GM18873 (cell line): ENCODE measurements around the gene TBC1D2B.
"Not testable (repeated sequence)": the region's sequence is repeated elsewhere in the genome, so short reads cannot be mapped to it uniquely, and the experiment has no call there.

ENCODE experiments used
- ATAC-seq: cut with Tn5 transposase; IDR thresholded peaks from one replicate; pipeline ENCODE4 v1.9.1; 2021; ENCODE audit warnings: mild to moderate bottlenecking, moderate library complexity, moderate number of reproducible peaks; ENCODE audit not compliant: unreplicated experiment, low FRiP score

TBC1D2B gene

GRCh38 chr15:77980098-77980497 is 97.4 kb downstream of the TBC1D2B start:
- ATAC-seq, result no peak

DNA sequence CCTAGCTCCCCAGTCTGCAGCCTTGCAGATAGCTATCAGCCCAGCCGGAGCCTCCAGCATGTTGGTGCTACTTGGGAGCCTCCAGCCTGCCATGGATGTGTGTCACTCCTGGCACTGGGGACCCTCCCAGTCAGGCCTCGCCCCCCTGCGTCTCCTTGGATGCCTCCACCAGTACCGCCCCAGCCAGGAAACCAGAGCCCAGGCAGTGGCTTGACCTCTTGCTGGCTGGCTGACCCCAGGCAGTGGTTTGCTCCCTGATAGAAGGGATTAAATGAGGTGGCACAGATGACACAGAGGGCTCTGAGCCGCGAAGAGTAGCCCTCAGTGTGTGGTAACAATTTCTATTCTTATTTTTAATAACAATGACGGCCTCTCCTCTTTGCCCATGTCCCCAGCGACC is 98.4 kb downstream of the TBC1D2B start:
- not testable (repeated sequence) for ATAC-seq

DNA sequence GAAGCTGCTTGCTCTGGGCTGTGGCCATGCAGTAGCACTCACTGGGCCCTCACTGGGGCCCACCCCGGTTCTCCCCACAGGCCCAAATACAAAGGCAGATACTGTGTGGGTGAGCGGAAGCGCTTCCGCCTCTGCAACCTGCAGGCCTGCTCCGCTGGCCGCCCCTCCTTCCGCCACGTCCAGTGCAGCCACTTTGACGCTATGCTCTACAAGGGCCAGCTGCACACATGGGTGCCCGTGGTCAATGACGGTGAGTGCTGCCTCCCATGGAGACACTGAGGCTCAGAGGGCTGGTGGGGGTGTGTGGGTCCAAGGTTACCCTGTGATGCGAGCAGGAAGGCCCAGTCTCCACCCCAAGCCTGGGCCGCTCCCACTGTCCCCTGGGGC is 98.8 kb downstream of the TBC1D2B start:
- ATAC-seq, result not testable (repeated sequence)

- ATAC-seq, result not testable (repeated sequence)
These were observed 99.4 kb downstream of the TBC1D2B start for GRCh38 chr15:77977903-77978758.

- not testable (repeated sequence) for ATAC-seq
These were observed 100.6 kb downstream of the TBC1D2B start for GRCh38 chr15:77976760-77977525.

DNA sequence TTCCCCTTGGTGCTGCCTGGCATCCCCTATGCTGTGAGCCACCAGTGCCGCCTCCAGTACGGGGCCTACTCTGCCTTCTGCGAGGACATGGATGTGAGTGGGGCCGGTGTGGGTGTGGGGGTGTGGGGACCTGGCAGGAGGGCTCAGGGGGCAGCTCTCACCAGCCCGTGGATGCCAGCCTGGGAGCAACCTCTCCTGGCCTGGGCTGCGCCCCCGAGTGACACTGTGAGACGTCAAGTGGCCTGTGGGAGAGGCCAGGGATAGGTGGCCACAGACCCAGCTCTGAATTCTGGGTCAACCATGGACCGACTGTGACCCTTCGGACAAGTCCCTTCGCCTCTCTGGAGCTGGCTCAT is 101.4 kb downstream of the TBC1D2B start:
- not testable (repeated sequence) for ATAC-seq

DNA sequence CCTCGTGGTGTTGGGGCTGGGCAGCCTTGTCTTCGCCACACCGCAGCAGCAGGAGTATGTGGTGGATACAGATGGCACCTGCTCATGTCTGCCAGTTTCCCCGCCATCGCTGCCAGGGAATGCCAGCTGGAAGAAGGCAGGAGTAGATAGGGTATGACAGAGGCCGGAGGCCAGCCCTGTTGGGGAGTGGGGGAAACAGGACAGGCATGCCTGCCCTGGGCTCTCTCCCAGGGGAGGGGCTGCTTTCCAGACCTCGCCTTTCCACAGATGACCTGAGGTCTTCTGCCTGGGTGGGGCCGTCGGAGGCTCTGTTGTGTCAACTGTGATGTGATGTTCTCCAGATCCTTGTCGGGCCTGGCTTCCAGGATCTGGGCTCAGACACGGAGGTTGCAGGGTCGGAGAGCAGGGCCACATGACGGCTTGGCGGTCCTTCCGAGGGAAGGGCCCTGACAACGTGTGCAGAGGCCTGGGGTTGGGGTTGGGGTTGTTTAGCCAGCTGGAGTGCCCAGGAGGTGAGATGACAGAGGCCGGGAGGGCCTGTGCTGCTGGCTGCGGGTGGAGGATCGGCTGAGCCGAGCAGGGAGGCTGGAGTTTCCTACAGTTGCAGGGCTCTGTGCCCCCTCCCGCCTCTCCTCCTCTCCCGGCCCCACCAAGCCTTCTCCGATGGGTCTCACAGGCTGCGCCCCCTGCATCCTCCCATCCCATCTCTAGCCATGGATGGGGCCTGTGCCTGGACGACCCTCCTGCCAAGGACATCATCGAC is 102.0 kb downstream of the TBC1D2B start:
- no peak for ATAC-seq

GRCh38 chr15:77974416-77975331 is 102.8 kb downstream of the TBC1D2B start:
- ATAC-seq, result no peak

DNA sequence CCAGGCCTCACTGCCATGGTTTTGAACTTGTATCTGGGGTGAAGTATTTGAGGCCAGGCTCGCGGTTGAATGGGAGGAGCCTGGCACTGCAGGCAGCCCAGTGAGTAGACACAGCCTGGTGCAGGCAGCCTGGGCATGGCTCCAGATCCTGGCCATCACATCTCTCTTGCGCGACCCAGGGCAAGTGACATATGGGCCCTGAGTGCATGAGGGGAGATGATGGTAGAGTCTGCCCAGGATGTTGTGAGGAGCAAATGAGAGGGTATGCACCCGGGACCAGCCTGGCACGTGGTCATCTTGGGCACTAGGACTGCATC is 103.5 kb downstream of the TBC1D2B start:
- ATAC-seq, result no peak

- ATAC-seq, result not testable (repeated sequence)
These were observed 104.0 kb downstream of the TBC1D2B start for GRCh38 chr15:77973273-77974097.

DNA sequence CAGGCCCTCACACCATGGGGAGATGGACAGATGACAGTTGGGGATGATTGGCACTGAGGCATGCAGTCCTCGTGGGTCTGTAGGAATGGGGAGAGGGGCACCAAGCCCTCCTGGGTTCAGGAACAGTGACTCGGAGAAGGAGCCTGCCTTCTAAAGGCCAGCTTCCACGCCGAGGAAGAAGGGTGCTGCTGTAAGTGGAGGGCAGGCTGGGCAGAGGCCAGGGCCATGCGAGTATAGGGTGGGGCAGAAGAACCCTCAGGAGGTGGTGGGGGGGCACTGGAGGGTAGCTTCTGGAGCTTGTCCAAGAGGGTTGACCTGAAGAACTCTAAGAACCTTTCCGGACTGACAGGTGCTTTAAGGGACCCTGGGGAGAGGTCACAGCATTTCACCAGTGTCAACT is 104.8 kb downstream of the TBC1D2B start:
- not testable (repeated sequence) for ATAC-seq

DNA sequence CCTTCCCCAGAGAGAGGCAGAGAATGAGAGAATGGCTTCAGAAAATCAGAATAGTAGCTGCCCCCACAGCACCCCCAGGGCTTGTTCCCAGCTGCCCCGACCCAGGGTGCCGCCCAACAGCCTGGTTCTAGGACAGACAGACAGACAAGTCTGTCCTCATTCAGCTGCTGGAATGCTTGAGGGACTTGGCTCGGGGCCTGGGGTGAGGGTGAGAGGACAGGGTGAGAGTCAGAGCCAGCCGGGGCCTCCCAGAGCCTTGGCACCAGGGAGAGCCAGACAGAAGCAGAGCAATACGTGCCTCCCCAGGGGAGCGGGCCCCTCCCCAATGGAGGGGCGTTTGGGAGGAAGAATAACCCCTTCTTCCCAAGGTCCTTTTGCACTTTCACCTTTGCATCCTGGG is 105.6 kb downstream of the TBC1D2B start:
- not testable (repeated sequence) for ATAC-seq

DNA sequence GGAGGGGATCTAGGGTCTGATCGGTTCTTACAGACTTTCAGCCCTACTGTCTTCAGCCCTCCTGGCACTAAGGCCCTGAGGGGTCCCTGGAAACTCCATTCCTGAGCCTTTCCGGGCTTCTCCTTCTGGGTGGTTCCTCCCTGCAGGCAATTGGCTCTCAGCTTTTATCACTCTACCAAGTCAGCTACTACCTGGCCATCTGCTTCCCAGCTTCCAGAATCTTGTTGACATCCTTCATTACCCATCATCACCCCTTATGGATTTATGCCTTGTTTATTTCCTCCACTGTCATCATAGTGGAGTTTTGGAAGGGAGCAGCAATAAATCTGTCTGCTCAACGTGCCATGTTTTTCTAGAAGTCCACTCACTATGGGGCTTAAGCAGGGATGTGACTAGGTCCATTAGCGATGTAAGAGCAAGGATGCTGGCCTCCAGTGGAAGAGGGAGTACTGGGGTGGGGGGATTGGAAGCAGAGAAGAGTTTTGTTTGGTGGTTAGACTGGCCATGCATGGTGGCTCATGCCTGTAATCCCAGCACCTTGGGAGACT is 106.6 kb downstream of the TBC1D2B start:
- ATAC-seq, result not testable (repeated sequence)

- ATAC-seq, result no peak
These were observed 108.5 kb downstream of the TBC1D2B start for GRCh38 chr15:77969055-77969454.

DNA sequence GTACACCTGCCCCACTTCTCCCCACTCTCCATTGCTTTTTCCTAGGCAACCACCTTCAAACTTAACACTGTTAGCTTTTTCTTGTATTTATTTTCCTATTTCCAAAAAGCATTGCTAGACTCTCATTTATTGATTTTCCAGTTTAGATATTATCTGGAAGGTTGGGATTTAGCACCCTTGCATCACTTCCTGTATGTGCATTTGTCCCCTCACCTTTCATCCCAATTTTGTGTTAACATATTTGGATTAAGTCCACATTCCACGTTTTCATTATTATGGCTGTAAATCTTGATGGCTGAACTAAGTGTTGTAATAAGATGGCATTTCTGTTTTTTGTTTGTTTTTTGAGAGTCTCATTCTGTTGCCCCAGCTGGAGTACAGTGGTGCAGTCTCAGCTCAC is 109.7 kb downstream of the TBC1D2B start:
- no peak for ATAC-seq

DNA sequence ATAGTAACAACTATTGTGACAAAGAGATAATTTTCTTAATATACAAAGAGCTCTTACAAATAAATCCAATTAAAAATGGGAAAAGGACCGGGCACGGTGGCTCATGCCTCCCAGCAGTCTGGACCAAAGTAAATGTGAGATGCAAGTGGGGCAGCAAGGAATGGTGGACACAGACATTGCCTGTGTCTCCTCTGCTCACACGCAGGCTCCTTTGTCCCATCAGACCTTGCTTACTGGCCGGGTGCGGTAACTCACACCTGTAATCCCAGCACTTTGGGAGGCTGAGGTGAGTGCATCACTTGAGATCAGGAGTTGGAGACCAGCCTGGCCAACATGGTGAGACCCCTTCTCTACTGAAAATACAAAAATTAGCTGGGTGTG is 110.3 kb downstream of the TBC1D2B start:
- not testable (repeated sequence) for ATAC-seq

GRCh38 chr15:77966540-77967234 is 110.8 kb downstream of the TBC1D2B start:
- ATAC-seq, result no peak

GRCh38 chr15:77964193-77964592 is 113.3 kb downstream of the TBC1D2B start:
- no peak for ATAC-seq
